ENCODE results near the gene FHOD3. TPM values are rescaled to one million over a fixed set of nuclear protein-coding genes. Genes with fewer than 3 reads are reported as not detected.

The FHOD3 gene
- total RNA-seq, 6 experiments from 2014 or later = 0.44 to 1.2 (median 0.62) TPM

GRCh38 chr18:36624451-36625167 lies 327.1 kb downstream of the FHOD3 start:
- H3K36me3 ChIP-seq = no peaks in the 10 kb centered on the region
- TF ChIP-seq CTCF (IDR thresholded peaks at IDR 0.05) (no peak), POLR2A (IDR thresholded peaks at IDR 0.05) (no peak)
- intact Hi-C loops (cut with DNase I) = no loop called here
- no peak overlapping the region for H3K4me3 ChIP-seq
- no peaks in the 10 kb centered on the region for H3K27me3 ChIP-seq
- H3K4me1 ChIP-seq = no peaks in the 10 kb centered on the region
- 65% methylated on average over 7 of the region's 7 CpGs for WGBS (ENCODE audit: insufficient coverage, low coverage, low lambda C conversion rate, missing lambda C conversion rate)
- DNase-seq = no peak
- no peak for ATAC-seq
- H3K9me3 ChIP-seq = no peaks in the 10 kb centered on the region
- no peak overlapping the region for H3K27ac ChIP-seq

DNA sequence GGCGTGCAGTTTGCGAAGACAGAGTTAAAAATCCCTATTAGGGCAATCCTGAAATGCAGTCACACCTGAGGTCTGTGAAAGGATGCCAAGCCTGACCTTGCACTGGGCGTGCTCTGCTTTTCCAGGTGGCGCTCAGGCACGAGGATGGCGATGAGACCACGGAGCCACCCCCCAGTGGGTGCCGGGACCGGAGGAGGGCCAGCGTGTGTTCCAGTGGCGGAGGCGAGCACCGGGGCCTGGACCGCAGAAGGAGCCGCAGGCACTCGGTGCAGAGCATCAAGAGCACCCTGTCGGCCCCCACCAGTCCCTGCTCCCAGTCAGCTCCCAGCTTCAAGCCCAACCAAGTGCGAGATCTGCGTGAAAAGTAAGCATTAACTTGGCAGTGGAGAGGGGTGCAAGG lies 327.9 kb downstream of the FHOD3 start:
- intact Hi-C loops (cut with DNase I) = no loop called here
- Histone ChIP-seq H3K36me3 (no peaks in the 10 kb centered on the region), H3K4me1 (no peaks in the 10 kb centered on the region), H3K27ac (no peak overlapping the region), H3K4me3 (no peak overlapping the region), H3K9me3 (no peaks in the 10 kb centered on the region), H3K27me3 (no peaks in the 10 kb centered on the region)
- WGBS (ENCODE audit: insufficient coverage, low coverage, low lambda C conversion rate, missing lambda C conversion rate) = 100% methylated on average over 1 of the region's 19 CpGs
- DNase-seq = no peak
- no peak for TF ChIP-seq POLR2A (IDR thresholded peaks at IDR 0.05)
- no peak for TF ChIP-seq CTCF (IDR thresholded peaks at IDR 0.05)
- no peak for ATAC-seq

- no peaks in the 10 kb centered on the region for H3K9me3 ChIP-seq
- intact Hi-C loops (cut with DNase I) = no loop called here
- no peaks in the 10 kb centered on the region for H3K27me3 ChIP-seq
- 92% methylated on average over 5 of the region's 6 CpGs for WGBS (ENCODE audit: insufficient coverage, low coverage, low lambda C conversion rate, missing lambda C conversion rate)
- TF ChIP-seq CTCF (IDR thresholded peaks at IDR 0.05) (no peak), POLR2A (IDR thresholded peaks at IDR 0.05) (no peak)
- no peak overlapping the region for H3K27ac ChIP-seq
- H3K4me3 ChIP-seq = no peak overlapping the region
- H3K4me1 ChIP-seq = no peaks in the 10 kb centered on the region
- no peak for DNase-seq
- no peak for ATAC-seq
- no peaks in the 10 kb centered on the region for H3K36me3 ChIP-seq
Observed at GRCh38 chr18:36627637-36628036, 330.1 kb downstream of the FHOD3 start.

- no peak overlapping the region for H3K4me3 ChIP-seq
- DNase-seq = no peak
- no peaks in the 10 kb centered on the region for H3K36me3 ChIP-seq
- H3K27me3 ChIP-seq = no peaks in the 10 kb centered on the region
- intact Hi-C loops (cut with DNase I) = no loop called here
- TF ChIP-seq CTCF (IDR thresholded peaks at IDR 0.05) (no peak), POLR2A (IDR thresholded peaks at IDR 0.05) (no peak)
- no peaks in the 10 kb centered on the region for H3K9me3 ChIP-seq
- ATAC-seq = peak in 3 of 4 donors; percentile 38 to 83 (median 56)
- H3K4me1 ChIP-seq = no peaks in the 10 kb centered on the region
- H3K27ac ChIP-seq = no peak overlapping the region
- WGBS (ENCODE audit: insufficient coverage, low coverage, low lambda C conversion rate, missing lambda C conversion rate) = 3% methylated on average over 2 of the region's 2 CpGs
Observed at GRCh38 chr18:36628435-36629137, 331.1 kb downstream of the FHOD3 start.
